SKM-1 (cell line): ENCODE results near the gene PKLR.
"Not testable (repeated sequence)": the region's sequence is repeated elsewhere in the genome, so short reads cannot be mapped to it uniquely, and the experiment has no call there.

Experiments
- DNase-seq: peaks from one replicate; lab custom pipeline; 2025; ENCODE audit not compliant: unreplicated experiment; lab: John Stamatoyannopoulos, UW

Gene PKLR

DNA sequence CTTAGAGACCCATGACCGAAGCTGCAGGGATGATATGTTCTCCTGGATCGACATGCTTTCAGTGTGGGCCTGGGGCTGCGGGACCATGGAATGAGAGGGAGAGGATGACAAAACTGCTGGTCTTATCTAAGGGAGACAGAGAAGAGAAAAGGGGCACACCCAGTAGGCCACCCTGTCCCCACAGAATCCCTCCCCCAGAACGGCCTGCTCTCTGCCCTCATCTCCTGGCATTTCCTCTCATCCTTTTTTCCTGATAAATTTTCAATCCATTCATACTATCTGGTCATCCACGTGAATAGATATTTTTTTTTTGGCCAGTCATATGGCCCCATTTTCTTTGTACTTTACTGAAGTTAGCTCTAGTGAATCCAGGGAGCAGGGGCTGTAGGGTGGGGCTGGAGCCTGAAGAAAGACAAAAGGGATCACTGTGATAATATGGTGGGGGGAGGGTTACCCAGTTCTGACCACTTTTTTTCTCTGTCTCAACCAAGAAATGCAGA, at the start of gene PKLR:
TSS of gene PKLR (minus strand) at position 97 of the 500 bp plus-strand sequence. CDS start at position 54, 43 bp downstream.
- DNase-seq: no peak

DNA sequence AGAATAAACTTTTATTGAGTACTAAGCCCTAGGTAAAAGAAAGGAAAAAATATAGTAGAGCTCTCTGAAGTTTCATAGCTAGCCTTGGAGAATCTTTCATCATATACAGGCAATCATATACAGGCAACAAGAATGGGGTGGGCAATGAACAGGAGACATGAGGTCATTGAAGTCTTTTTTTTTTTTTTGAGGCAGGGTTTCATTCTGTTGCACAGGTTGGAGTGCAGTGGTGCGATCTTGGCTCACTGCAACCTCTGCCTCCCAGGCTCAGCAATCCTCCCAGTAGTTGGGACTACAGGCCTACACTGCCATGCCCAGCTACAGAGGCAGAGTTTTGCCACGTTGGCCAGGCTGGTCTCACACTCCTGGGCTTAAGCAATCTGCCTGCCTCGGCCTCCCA, 41.6 kb upstream of the PKLR start:
- DNase-seq: no peak

DNA sequence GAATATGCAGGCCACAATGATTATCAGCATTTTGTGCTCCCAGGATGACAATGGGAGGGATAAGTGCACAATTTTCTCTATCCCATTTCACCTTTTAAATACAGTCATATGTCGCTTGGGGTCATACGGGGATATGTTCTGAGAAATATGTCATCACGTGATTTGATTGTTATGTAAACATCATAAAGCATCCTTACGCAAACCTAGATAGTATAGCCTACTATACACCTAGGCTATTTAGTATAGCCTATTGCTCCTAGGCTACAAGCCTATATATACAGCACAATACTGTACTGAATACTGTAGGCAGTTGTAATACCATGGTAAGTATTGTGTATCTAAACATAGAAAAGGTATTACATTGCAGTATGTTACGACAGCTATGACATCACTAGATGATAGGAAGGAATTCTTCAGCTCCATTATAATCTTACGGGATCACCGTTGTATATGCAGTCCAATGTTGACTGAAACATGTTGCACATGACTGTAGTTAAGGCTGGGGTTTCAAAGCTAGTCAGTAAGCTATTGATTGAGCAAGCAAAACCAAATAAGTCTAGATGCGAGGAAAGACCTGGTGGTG, 38.4 kb upstream of the PKLR start:
- DNase-seq: no peak

DNA sequence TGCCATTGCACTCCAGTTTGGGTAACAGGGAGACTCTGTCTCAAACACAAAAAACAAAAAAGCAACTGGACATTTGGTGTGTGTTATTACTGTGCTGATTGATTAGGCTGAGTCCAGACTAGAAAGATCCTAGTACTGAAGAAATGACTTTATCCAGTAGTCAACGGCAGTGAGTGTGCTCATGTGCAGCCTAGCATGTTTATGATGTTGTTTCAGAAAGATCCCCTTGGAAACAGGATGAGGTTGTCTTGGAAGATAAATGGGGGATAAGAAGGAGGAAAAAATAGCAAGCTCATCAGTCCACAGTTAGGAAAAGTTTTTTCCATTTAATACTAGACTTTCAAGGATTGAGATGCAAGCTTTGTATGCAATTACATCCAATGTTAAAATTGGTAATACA, 33.7 kb upstream of the PKLR start:
- no peak for DNase-seq

DNA sequence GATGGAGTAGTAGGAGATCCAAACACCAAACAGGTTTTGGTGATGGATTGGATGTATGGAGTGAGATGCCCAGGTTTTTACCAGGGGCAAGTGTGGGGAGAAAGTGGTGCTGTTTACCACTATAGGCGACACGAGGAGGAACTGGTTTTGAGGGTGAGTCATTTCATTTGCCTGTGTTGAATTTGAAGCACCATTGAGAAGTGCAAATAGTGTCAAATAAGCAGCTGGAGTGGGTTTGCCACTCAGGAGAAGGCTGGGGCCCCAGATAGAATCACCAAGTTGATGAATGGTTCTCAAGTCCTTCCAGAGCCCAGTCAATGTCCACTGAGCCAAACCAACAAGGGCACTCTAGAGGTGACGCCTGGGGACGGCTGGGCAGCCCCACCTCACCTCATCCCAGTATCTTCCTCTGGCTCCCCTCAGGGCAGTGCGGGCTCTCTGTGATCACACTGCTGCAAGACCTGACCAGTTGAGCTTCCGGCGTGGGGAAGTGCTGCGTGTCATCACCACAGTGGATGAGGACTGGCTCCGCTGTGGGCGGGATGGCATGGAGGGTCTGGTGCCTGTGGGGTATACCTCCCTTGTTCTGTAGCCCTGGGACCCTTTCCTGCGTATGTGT, 28.9 kb upstream of the PKLR start:
- no peak for DNase-seq

DNA sequence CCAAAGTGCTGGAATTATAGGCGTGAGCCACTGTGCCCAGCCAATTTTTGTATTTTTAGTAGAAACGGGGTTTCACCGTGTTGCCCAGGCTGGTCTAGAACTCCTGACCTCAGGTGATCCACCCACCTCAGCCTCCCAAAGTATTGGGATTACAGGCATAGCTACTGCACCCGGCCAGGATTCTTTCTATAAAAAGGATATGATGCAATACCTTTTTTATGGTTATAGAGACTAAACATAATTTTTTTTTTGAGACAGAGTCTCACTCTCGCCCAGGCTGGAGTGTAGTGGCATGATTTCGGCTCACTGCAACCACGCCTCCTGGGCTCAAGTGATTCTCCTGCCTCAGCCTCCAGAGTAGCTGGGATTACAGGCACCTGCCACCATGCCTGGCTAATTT, 27.6 kb upstream of the PKLR start:
- not testable (repeated sequence) for DNase-seq

DNA sequence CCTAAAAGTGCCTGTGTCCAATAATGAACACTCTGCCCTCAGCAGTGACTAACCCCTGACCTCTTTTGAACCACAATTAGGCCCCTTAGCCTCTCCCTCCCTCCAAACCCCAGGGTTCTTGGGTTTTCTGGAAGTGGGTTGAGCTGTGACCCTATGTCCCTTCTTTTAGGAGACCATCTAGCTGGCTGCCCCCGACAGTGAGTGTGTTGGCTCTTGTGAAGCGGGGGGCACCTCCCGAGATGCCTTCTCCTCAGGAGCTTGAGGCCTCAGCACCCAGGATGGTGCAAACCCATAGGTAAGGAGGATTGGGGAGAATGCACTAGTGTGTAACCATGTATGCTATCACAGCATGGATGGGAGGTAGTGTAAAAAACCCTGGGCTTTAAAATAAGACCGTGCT, 26.7 kb upstream of the PKLR start:
- DNase-seq: no peak

DNA sequence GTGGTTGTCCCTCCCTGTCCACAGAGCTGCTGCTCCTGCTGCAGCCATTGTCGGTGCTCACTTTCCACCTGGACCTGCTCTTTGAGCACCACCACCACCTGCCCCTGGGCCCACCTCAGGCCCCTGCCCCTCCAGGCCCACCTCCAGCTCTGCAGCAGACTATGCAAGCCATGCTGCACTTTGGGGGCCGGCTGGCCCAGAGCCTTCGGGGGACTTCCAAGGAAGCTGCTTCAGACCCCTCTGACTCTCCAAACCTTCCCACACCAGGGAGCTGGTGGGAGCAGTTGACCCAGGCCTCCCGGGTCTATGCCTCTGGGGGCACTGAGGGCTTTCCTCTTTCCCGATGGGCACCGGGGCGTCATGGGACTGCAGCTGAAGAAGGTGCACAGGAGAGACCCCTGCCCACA, 25.4 kb upstream of the PKLR start:
- no peak for DNase-seq

DNA sequence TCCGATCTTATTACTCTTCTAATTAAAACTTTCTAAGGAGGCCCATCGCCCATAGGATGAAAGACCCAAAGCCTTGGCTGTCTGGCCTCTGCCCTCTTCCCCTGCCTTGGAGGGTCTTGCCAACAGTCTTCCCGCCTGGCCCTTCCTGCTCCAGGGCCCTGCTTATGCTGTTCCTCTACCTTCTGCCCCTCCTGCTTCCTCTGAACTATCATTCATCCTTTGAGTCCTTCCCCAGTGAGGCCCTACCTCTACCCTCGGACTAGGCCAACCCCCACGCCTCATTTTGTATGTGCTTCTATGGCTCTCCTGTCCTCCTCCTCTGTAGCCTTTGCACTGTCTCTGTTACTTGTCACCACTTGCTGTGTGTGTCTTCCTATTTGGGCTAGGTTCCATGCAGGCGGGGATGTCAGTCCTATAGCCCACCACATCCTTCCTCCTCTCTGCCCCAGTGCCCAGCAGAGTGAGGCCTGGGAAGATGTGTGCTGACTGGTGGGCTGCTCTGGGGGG, 24.8 kb upstream of the PKLR start:
- DNase-seq: no peak

DNA sequence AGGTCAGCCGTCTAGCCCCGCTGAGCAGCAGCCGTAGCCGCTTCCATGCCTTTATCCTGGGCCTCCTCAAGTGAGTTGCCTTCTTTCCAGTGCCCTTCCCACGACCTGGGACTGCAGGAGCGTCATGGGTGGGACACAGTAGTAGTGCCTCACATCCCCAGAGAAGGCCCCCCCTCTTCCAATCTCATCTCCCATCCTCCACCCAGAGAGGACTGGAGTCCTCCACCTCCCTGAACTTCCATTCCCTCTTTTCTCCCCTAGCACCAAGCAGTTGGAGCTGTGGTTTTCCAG, 24.3 kb upstream of the PKLR start:
- no peak for DNase-seq

DNA sequence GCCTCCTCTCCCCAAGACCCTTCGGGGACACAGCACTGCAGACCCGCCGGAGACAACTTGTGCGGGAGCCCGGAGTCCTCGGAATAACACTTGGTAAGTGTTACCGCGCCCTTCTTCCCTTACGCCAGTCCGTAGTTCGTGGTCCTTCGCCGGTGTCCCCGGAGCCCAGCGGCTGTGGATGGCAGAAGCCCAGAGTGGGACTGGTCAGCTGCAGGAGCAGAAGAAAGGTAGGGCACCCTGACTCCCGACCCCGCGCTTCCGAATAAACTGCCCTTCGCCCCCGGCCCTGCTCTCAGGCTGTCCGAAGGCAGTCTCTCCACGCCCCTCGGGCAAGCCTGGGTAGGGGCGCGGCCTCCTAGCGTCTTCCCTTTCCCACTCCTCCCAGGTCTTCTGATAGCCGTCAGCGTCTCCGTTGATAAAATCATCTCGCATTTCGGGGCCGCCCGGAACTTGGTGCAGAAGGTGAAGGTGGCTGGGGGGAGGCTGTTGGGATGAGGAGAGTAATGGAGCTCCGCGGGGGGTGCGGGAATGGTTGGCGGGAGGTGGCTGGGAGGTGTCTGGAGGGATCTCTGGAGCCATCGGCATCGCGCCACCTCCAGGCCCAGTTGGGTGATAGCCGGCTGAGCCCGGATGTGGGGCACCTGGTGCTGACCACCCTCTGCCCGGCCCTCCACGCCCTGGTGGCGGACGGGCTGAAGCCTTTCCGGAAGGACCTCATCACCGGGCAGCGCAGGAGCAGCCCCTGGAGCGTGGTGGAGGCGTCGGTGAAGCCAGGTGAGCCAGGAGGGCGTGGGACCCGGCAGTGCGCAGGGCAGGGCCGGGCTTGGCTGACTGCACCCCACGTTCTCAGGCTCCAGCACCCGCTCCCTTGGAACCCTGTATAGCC, 23.7 kb upstream of the PKLR start:
- DNase-seq: peak; percentile 44

DNA sequence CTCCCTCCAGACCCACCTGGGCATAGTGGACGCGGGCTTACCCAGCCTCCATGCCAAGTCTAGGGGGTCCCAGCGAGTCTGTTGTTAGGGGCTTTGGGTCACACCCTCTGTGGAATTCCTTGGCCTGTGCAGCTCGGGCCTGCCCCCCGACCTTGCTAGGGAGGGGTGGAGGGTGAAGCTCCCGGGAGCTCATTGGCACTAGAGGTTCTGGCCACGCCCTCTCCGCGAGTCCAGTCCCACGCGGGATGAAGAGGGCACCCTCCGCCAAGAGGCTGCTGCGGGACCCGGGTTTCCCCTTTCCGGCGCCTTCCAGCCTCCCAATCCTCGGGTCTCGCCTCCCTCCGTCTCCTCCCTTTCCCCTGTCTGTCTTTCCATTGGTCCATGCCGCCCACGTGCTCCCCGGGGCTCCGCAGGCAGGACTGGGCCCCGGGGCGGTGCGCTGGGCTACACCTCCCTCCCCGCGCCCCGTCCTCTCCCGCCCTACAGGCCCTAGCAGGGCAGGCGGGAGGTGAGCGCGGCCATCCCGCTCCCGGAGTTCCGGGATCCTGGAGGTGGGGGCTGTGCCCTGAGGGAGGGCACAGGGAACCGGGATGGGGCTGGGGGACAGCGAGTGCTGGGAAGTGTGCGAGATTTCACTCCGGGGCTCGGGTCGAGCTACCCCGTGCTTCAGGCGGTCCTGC, 22.9 kb upstream of the PKLR start:
- peak; percentile 99 for DNase-seq

DNA sequence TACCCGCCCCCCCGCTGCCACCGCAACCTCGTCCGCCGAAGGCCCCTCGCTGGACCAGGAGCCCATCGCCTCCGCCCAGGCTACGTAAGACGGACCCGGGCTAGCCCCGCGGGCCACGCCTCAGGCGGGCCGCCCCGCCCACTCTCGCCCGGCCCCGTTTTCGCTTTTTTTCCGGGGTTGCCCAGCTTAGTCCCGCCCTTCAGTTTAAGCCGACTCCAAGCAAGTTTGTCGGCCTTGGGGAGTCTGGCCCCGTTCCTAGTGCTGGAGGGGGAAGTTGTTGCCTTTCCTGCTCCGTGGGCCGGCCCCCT, 22.4 kb upstream of the PKLR start:
- peak; percentile 82 for DNase-seq

DNA sequence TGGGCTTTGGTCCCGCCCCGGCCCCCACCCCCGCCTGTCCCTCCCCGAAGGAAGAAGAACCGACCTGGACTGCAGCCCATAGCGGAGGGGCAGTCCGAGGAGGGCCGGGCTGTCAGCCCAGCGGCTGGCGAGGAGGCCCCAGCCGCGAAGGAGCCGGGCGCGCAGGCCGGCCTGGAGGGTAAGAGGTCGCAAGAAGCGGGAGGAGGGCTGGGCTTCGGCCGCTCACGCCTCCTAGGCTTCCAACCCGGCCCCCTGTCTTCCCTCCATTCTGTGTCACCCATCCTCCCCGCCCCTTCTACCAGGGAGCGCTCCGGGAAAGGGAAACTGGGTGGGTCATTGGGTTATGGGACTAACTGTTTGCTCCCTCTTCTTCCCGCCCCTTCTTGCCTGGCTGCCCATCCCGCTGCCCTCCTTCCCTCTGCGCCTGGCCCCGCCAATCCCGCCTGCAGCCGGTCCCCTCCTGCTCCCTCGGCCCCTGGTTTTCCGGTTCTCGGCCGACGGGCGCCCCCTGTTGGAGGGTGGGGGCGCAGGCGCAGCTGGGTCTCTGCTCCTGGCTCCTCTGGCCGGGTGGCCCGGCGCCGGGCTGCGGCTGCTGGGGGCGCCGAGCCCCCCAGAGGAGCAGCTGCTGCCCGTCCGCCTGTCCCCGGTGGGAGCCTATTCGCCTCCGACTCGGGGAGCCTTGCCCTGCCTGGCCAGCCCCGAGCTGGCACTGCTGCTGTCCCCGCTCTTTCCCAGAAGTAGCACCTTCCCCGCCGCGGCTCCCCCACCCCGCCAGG, 21.9 kb upstream of the PKLR start:
- peak; percentile 92 for DNase-seq

DNA sequence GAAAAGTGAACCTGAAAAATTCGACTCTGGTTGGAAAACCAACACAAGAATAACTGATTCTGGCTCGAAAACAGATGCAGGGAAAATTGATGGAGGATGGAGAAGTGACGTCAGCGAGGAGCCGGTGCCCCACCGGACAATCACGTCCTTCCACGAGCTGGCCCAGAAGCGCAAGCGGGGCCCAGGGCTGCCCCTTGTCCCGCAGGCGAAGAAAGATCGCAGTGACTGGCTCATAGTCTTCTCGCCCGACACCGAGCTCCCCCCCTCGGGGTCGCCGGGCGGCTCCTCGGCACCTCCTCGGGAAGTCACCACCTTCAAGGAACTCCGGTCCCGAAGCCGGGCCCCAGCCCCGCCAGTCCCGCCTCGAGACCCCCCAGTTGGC, 21.3 kb upstream of the PKLR start:
- no peak for DNase-seq

DNA sequence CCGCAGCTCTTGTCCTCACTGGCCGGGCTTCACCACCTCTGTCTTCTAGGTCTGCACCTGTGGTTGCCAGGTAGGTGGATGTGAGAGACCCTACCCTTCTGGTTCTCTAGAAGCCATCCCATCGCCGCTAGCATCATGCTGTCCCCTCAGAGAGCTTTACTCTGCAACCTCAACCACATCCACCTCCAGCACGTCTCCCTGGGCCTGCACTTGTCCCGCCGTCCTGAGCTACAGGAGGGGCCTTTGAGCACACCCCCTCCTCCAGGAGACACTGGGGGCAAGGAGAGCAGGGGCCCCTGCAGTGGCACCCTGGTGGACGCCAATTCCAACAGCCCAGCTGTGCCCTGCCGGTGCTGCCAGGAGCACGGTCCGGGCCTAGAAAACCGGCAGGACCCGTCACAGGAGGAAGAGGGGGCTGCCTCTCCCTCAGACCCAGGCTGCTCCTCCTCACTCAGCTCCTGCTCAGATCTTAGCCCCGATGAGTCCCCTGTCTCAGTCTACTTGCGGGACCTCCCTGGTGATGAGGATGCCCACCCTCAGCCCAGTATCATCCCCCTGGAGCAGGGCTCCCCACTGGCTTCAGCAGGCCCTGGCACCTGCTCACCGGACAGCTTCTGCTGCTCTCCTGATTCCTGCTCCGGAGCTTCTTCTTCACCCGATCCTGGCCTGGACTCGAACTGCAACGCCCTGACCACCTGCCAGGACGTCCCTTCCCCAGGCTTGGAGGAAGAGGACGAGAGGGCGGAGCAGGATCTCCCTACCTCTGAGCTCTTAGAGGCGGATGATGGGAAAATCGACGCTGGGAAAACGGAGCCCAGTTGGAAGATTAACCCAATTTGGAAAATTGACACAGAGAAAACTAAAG, 20.6 kb upstream of the PKLR start:
- DNase-seq: no peak

DNA sequence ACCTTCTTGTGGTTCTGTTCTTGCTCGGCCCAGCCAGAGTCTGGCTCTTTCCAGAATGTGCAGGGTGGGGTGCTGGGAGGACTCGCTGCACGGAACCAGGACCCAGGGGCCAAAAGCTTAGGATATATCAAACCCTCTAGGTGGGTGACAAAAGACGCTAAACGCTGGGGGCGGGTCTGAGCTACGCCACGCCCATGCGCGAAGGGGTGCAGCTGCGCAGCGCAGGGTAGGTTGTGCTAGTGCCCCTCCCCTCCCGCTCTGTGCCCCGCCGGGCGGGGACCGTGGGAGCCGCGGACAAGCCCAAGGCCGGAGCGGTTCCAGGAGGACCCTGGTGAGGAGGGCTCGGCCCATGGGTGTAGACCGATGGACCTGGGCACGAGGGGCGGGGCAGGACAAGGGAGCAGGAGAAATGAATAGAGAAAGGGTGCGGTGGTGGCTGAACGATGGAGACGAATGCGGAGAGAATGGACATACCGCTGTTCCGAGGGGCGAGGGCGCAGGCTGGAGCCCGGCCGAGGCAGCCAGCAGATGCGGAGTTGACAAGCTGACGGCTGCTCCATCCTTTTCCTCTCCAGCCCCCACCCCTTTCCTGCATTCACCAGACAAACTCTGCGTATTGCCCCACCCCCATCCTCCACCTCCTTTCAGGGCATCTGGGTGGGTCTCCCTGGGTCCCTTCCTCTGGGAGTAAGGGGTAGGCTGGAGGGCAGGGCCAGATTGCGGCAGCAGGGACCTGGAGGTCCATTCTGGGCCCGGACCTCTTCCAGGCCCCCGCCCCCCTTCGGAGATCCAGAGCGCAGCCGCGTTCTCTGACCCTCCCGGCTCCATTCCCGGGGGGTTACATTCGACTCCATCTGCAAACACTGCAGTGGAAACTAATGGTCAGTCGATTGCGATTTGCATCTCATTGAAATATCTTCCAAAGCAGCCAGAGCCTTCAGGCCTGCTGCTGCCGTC, 19.7 kb upstream of the PKLR start, which contains the start of gene RUSC1:
TSS of gene RUSC1 (plus strand) at position 234 of the 957 bp plus-strand sequence. CDS start 880 bp downstream, outside the sequence.
- no peak for DNase-seq

DNA sequence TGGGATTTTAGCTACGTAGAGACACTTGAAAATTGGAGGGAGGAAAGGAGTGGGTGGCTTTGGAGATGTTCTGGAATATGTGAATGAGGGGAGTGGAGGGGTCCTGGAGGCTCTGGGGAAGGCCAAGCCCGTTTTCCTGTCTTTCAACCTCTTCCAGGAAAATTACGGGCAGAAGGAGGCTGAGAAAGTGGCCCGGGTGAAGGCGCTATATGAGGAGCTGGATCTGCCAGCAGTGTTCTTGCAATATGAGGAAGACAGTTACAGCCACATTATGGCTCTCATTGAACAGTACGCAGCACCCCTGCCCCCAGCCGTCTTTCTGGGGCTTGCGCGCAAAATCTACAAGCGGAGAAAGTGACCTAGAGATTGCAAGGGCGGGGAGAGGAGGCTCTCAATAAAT, 19.0 kb upstream of the PKLR start:
- no peak for DNase-seq

DNA sequence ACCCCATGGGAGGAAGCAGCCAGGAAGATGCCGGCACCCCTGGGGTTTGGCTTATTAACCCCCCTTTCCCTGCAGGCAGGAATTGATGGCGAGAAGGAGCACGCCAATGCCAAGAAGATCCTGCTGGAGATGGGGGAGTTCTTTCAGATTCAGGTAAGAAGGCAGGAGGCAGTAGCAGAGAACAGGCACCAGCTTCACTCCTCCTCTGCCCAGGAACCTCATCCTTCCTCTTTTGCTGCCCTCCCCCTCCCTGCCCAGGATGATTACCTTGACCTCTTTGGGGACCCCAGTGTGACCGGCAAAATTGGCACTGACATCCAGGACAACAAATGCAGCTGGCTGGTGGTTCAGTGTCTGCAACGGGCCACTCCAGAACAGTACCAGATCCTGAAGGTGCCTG, 18.3 kb upstream of the PKLR start:
- no peak for DNase-seq
